Inflammatory macrophage (primary cell): ENCODE data around the gene TCP11L1.
"Not testable (repeated sequence)": the region's sequence is repeated elsewhere in the genome, so short reads cannot be mapped to it uniquely, and the experiment has no call there.

Experiments
- DNase-seq, 2 donors: peaks; one replicate each; pipeline ENCODE4 v3.0.0-alpha.2; 2020 to 2022

TCP11L1 gene

DNA sequence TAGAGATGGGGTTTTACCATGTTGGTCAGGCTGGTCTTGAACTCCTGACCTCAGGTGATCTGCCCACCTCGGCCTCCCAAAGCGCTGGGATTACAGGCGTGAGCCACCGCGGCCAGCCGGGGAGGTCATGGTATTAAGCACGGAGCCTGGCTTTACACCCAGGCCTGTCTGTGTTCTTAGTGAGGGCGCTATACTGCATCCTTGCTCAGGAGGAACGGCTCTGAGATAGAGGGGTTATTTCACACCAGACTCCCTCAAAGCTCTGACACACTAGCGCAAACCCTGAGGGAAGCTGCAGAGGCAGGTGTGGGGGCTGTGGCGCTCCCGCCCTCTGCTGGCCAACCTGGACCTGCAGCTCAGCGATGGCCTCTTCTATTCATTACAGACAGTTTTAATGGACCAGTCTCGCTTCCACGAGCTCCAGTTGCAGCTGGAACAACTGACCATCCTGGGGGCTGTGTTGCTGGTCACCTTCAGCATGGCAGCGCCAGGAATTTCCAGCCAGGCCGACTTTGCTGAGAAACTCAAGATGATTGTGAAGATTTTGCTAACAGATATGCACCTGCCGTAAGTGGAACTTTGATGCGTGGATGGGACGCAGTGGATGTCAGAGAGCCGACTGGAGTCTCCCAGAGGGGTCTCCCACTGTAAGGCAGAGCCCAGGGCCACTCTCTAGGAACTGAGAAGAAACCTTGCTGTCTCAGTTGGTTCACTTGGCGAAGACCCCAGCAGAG is 26.2 kb downstream of the TCP11L1 start:
- peak; percentile 44 to 64 for DNase-seq

DNA sequence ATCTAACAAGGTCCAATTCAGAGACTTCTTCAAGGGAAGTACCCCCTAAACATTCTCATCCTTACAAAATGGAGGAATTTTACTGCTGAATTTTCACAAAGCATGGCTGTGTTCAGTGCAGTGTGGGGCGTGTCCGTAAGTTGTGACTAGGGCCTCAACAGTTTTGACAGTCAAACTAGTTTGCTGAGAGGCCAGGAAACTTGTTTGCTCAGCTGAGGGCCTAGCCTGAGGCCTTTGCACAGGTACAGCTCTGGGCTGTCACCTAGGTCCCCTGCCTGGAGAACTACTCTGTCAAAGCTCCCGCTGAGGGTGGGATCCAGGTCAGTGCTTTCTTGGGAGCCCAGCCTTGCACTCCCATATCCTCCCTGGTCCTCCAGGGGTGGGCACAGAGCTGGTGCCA is 27.9 kb downstream of the TCP11L1 start:
- DNase-seq = no peak

DNA sequence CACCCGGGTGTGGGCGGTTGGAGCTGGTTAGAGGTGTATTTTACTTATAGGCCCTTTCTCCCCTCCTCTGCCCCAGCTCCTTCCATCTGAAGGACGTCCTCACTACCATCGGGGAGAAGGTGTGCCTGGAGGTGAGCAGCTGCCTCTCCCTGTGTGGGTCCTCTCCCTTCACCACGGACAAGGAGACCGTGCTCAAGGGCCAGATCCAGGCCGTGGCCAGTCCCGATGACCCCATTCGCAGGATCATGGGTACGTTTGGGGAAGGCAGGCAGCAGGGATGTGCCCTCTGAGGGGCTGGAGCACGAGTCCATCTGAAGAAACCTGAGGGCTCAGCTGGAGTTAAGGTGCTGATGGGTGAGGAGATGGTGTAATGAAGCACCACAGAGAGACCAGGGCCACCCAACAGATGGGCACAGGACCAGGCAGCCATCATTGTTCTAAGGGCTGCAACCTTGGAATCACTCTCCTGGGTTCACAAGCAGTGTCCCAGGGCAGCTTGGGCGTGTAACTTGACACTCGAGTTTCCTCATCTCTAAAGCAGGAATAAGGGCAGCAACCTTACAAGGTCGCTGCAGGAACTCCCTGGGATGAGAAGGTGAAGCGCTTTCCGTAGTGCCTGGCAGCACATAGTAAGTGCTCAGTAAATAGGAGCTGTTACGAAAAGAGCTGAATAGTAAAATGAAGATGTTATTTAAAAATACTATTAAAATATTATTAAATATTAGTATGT is 29.4 kb downstream of the TCP11L1 start:
- DNase-seq = no peak

DNA sequence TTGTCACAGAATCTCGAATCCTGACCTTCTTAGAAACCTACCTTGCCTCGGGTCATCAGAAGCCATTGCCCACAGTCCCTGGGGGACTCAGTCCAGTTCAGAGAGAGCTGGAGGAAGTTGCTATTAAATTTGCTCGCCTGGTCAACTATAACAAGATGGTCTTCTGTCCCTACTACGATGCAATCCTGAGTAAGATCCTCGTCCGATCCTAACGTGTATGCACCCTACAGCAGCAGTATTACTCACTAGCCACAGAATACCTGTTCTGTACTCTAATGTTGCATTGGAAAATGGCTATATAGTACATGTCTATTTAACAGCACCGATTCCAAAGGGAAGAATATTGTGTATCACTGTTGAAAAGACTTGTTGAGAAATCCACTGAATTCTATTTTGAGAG is 33.1 kb downstream of the TCP11L1 start:
- no peak for DNase-seq

DNA sequence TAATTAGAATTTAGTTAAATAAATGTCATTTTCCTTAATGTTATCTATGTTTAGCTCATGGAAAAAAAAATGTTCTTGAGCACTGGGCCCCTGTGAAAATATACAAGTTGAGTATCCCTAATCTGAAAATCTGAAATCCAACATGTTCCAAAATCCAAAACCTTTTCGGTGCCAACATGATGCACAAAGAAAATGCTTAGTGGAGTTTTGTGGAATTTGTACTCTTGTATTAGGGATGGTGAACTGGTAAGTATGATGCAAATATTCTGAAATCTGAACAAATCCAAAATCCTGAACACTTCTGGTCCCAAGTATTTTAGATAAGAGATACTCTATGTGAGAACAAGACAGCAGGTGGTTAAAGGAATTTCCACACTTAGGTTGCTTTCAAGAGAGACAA is 44.5 kb downstream of the TCP11L1 start:
- DNase-seq = no peak

DNA sequence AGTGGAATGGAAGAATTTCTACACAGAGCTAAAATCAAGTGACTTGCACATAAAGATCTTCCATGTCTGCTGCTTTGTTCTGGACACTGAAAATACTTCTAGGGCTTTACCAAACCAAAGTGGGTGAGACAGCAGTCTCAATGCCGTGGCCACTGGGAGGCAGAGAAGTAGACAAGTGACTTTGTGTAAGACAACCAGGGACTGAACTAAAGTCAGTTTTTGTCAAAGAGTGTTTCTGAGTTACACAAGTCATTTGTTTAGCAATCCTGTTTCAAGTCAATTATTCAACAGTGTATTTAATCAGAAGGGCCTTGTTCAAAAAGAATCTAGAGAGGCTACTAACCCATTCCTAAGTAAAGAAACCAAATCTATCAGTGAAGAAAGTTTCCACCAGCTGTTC is 46.6 kb downstream of the TCP11L1 start:
- DNase-seq = no peak

DNA sequence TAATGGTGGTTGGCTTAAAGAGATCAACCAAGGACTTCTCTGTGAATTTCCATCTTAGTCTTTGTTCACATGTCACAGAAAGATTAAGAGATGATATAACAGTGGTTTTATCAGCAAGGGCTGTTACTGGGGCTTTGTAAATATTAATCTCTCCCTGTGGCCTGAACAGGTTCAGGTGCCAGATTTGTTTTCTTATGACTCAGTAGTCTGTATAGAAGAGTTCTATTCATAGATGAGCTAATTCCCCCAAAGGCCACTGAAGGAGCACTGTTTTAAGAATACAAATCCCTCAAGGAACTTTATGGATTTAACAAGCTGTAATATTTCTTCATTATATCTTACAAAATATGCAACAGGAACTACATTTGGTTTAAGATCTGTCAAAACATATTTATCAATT is 50.4 kb downstream of the TCP11L1 start:
- DNase-seq = no peak

DNA sequence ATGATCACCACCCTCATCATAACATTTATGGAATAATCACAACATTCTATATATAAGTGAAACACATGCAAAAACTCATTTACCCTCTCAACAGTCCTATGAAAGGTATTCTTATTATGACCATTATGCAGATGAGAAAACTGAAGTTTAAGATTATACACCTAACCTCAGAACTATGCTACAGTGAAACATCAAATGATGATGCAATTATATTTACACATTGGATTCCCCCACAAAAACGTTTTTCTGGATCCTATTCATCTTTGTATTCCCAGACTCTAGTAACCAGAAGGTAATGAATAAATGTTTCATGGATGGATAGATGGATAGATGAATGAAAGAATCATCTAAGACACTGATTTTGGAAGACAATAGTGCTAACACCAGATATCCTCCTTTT is 54.8 kb downstream of the TCP11L1 start:
- DNase-seq = no peak

DNA sequence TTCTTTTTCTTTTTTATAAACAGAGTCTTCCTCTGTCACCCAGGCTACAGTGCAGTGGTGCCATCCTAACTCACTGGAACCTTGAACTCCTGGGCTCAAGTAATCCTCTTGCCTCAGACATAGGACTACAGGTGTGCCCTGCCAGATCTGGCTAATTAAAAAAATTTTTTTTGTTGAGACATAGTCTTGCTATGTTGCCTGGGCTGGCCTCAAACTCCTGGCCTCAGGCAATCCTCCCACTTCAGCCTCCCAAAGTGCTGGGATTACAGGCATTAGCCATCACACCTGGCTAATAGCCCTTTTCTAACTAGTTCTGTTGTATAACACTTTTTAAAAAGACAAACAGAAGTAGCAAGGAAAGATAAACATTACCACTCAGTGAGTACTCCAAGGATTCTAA is 64.5 kb downstream of the TCP11L1 start:
- DNase-seq = no peak

DNA sequence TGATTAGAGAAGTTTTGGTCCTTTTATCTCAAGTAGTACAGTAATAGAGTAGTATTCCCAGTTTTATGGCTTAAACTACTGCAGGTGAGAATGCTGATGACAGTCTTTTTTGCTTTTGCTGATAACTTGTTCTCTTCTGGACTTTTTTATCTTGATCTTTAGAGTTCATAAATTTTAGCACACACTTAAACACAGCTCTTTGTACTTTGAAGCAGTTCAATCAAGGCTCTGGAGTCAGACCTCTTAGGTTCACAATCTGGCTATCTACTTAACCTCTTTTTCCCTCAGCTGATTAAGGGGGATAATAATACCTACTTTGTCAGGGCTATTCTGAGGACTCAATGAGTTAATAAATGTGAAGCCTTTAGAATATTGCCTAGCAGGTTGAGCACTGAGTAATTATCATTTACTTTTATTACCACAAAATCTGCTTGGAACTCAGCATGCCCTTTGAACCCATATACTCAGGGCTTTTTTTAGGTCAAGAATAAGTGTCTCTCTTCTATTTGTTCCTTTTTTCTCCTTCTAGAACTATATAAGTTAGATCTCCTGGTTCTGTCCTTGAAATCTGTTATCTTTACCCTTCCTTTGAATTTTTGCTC is 70.0 kb downstream of the TCP11L1 start:
- DNase-seq = peak in 1 of 2 donors; percentile 0

DNA sequence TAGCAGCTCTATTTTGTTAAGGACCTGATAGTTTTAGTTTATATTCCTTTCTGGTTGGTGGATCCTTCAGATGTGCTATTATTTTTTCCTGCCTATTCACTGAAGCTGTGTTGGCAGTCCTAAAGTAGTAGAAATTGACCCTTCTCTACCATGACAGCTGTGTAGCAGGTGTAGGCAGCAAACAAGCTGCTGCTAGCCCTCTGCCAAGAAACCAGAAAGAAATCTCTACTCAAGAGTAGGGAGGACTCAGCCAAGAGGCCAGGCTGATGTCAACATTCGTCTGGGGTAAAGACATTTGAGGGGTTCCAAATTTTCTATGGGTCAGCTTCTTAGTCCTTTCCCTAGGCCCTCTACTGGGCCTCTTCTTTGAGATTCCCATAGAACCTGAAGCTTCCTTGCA is 70.7 kb downstream of the TCP11L1 start:
- DNase-seq = no peak

DNA sequence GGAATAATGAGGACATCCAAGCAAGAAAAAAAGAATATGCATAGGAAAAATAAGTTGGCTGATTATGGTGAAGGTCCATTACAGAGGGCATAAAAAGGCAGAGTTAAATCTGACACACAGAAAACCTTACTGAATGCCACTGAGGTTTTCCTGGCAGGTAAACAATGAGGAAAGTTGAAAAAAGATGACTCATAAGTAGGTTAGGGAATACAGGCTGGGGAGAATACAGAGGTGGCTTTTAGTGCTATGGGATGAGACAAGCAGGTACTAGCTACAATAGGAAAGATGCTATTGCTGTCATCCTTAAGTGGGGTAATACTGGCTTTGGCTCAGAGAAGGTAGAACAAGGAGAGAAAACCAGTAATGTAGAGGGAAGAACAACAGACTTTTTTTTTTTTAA is 77.2 kb downstream of the TCP11L1 start:
- DNase-seq = no peak

DNA sequence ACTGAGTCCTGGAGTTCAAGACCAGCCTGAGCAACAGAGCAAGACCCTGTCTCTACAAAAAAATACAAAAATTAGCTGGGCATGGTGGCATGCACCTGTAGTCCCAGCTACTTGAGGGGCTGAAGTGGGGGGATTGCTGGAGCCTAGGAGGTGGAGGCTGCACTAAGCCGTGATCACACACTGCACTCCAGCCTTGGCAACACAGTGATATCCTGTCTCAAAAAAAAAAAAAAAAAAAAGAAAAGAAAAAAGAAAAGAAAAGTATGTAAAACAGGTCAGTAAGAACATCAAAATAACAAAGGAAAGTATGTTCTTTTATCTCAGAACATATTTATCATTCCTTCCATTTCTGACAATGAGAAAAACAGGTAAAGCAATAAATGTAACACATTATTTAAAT is 83.3 kb downstream of the TCP11L1 start:
- not testable (repeated sequence) for DNase-seq
